Activated naive CD4-positive, alpha-beta T cell (primary cell): Measurements from ENCODE around the gene CD300H.

Experiments
- DNase-seq, 4 experiments: peaks; one replicate each; lab custom pipeline; 2025; lab: John Stamatoyannopoulos, UW

CD300H gene

GRCh38 chr17:74567397-74567796 is at the start of gene CD300H:
Gene CD300H, minus strand, starts transcription at chr17:74567509.
- DNase-seq: no peak

GRCh38 chr17:74616696-74617095 is 49.4 kb upstream of the CD300H start:
- DNase-seq: no peak

- DNase-seq: no peak
Observed at GRCh38 chr17:74612046-74612445, 44.7 kb upstream of the CD300H start.

- DNase-seq: no peak
Observed at GRCh38 chr17:74610108-74610507, 42.8 kb upstream of the CD300H start.

- DNase-seq: no peak
Observed at GRCh38 chr17:74608511-74608910, 41.2 kb upstream of the CD300H start.

- no peak for DNase-seq
Observed at GRCh38 chr17:74607221-74607620, 39.9 kb upstream of the CD300H start.

GRCh38 chr17:74606050-74606449 is 38.7 kb upstream of the CD300H start:
- no peak for DNase-seq

GRCh38 chr17:74605361-74605760 is 38.1 kb upstream of the CD300H start:
- DNase-seq: no peak

- no peak for DNase-seq
Observed at GRCh38 chr17:74604761-74605160, 37.5 kb upstream of the CD300H start.

- no peak for DNase-seq
Observed at GRCh38 chr17:74604200-74604599, 36.9 kb upstream of the CD300H start.

GRCh38 chr17:74603746-74604145 is 36.4 kb upstream of the CD300H start:
- DNase-seq: no peak

GRCh38 chr17:74603037-74603635 is 35.8 kb upstream of the CD300H start:
- no peak for DNase-seq

GRCh38 chr17:74601944-74602572 is 34.7 kb upstream of the CD300H start:
- DNase-seq: no peak

GRCh38 chr17:74599448-74599939 is 32.2 kb upstream of the CD300H start:
- DNase-seq: no peak

GRCh38 chr17:74599023-74599399 is 31.7 kb upstream of the CD300H start:
- no peak for DNase-seq

- DNase-seq: no peak
Observed at GRCh38 chr17:74598346-74599022, 31.2 kb upstream of the CD300H start.

- DNase-seq: no peak
Observed at GRCh38 chr17:74597069-74597790, 29.9 kb upstream of the CD300H start.

GRCh38 chr17:74595037-74595750 is 27.9 kb upstream of the CD300H start:
- no peak for DNase-seq

- no peak for DNase-seq
Observed at GRCh38 chr17:74592087-74592990, 25.0 kb upstream of the CD300H start, which contains the start of gene CD300LD. Gene CD300LD, minus strand, starts transcription at chr17:74592283. Its CDS starts 81 bp downstream, at chr17:74592202.

GRCh38 chr17:74591503-74591902 is 24.2 kb upstream of the CD300H start:
- DNase-seq: no peak

- DNase-seq: no peak
Observed at GRCh38 chr17:74585711-74586110, 18.4 kb upstream of the CD300H start.
